Neural crest cell (in vitro differentiated cells): ENCODE measurements around the gene ABCC6. TPM values are rescaled to one million over a fixed set of nuclear protein-coding genes. Genes with fewer than 3 reads are reported as not detected.
"Not testable (repeated sequence)": the region's sequence is repeated elsewhere in the genome, so short reads cannot be mapped to it uniquely, and the experiment has no call there.

ENCODE experiments used
- DNase-seq: peaks from one replicate; pipeline ENCODE4 v3.0.0; 2021; ENCODE audit warnings: low read depth, mixed read lengths, low spot score
- H3K27ac Mint-ChIP-seq: one replicate; pipeline ENCODE4 v1.8.0; 2021; ENCODE audit warnings: mild to moderate bottlenecking, mixed read lengths; ENCODE audit not compliant: unreplicated experiment
- H3K27me3 Mint-ChIP-seq: 2 replicates; pipeline ENCODE4 v1.8.0; 2021; ENCODE audit warnings: low read depth, mild to moderate bottlenecking, mixed read lengths
- H3K36me3 Mint-ChIP-seq: 2 replicates; pipeline ENCODE4 v1.8.0; 2021; ENCODE audit warnings: low read depth, mild to moderate bottlenecking, mixed read lengths
- H3K4me1 Mint-ChIP-seq: 2 replicates; pipeline ENCODE4 v1.8.0; 2021; ENCODE audit warnings: mixed read lengths
- H3K4me3 Mint-ChIP-seq: one replicate; pipeline ENCODE4 v1.8.0; 2021; ENCODE audit warnings: mild to moderate bottlenecking, mixed read lengths
- H3K9me3 Mint-ChIP-seq: 2 replicates; pipeline ENCODE4 v1.8.0; 2021; ENCODE audit warnings: mixed read lengths
- long read RNA-seq: library from polyadenylated mRNA; unstranded; transcript quantifications from one replicate; pipeline ENCODE4 v2.0.0, GENCODE V29; 2020
- total RNA-seq: library from RNA; stranded (reverse); gene quantifications from 2 replicates; pipeline ENCODE4 v1.2.1, GENCODE V29; 2021

Gene ABCC6
- 0.77 and 2.2 TPM in 2 replicates for total RNA-seq
- long read RNA-seq, partial matches to known transcripts, result 0 of 2 reads
- long read RNA-seq, other reads (novel, unspliced or antisense), result 1 of 2 reads

GRCh38 chr16:16222850-16223661 lies at the start of gene ABCC6:
TSS of gene ABCC6 (minus strand) at chr16:16223494. CDS start at chr16:16223434, 60 bp downstream.
- not testable (repeated sequence) for H3K4me1 Mint-ChIP-seq, H3K9me3 Mint-ChIP-seq, H3K27ac Mint-ChIP-seq, H3K27me3 Mint-ChIP-seq, DNase-seq, H3K36me3 Mint-ChIP-seq, H3K4me3 Mint-ChIP-seq

- not testable (repeated sequence) for DNase-seq, H3K27me3 Mint-ChIP-seq, H3K27ac Mint-ChIP-seq, H3K36me3 Mint-ChIP-seq, H3K4me3 Mint-ChIP-seq, H3K9me3 Mint-ChIP-seq, H3K4me1 Mint-ChIP-seq
Observed at GRCh38 chr16:16272573-16273221, 49.4 kb upstream of the ABCC6 start.

GRCh38 chr16:16271658-16272057 lies 48.4 kb upstream of the ABCC6 start:
- not testable (repeated sequence) for H3K36me3 Mint-ChIP-seq, DNase-seq, H3K4me3 Mint-ChIP-seq, H3K27me3 Mint-ChIP-seq, H3K9me3 Mint-ChIP-seq, H3K4me1 Mint-ChIP-seq, H3K27ac Mint-ChIP-seq

- H3K9me3 Mint-ChIP-seq, H3K27me3 Mint-ChIP-seq, H3K4me3 Mint-ChIP-seq, DNase-seq, H3K27ac Mint-ChIP-seq, H3K36me3 Mint-ChIP-seq, H3K4me1 Mint-ChIP-seq: not testable (repeated sequence)
Observed at GRCh38 chr16:16268185-16268808, 45.0 kb upstream of the ABCC6 start.

GRCh38 chr16:16267708-16268107 lies 44.4 kb upstream of the ABCC6 start:
- not testable (repeated sequence) for H3K9me3 Mint-ChIP-seq, H3K4me1 Mint-ChIP-seq, H3K27ac Mint-ChIP-seq, H3K4me3 Mint-ChIP-seq, H3K36me3 Mint-ChIP-seq, H3K27me3 Mint-ChIP-seq, DNase-seq

GRCh38 chr16:16265044-16265443 lies 41.8 kb upstream of the ABCC6 start:
- H3K4me1 Mint-ChIP-seq, H3K27me3 Mint-ChIP-seq, H3K36me3 Mint-ChIP-seq, H3K4me3 Mint-ChIP-seq, H3K27ac Mint-ChIP-seq, DNase-seq, H3K9me3 Mint-ChIP-seq: not testable (repeated sequence)

GRCh38 chr16:16263947-16264346 lies 40.7 kb upstream of the ABCC6 start:
- not testable (repeated sequence) for DNase-seq, H3K4me3 Mint-ChIP-seq, H3K4me1 Mint-ChIP-seq, H3K27ac Mint-ChIP-seq, H3K27me3 Mint-ChIP-seq, H3K36me3 Mint-ChIP-seq, H3K9me3 Mint-ChIP-seq

GRCh38 chr16:16262954-16263555 lies 39.8 kb upstream of the ABCC6 start:
- H3K36me3 Mint-ChIP-seq, H3K4me3 Mint-ChIP-seq, H3K27ac Mint-ChIP-seq, H3K4me1 Mint-ChIP-seq, DNase-seq, H3K9me3 Mint-ChIP-seq, H3K27me3 Mint-ChIP-seq: not testable (repeated sequence)

GRCh38 chr16:16259971-16260370 lies 36.7 kb upstream of the ABCC6 start:
- not testable (repeated sequence) for H3K36me3 Mint-ChIP-seq, H3K9me3 Mint-ChIP-seq

GRCh38 chr16:16258822-16259221 lies 35.5 kb upstream of the ABCC6 start:
- not testable (repeated sequence) for H3K36me3 Mint-ChIP-seq, DNase-seq, H3K9me3 Mint-ChIP-seq, H3K27me3 Mint-ChIP-seq, H3K4me1 Mint-ChIP-seq, H3K4me3 Mint-ChIP-seq, H3K27ac Mint-ChIP-seq

More at GRCh38 chr16:16259971-16260370, 36.7 kb upstream of the ABCC6 start:
- not testable (repeated sequence) for H3K27me3 Mint-ChIP-seq, H3K4me1 Mint-ChIP-seq, H3K27ac Mint-ChIP-seq, DNase-seq, H3K4me3 Mint-ChIP-seq
